Mesendoderm (in vitro differentiated cells): ENCODE results near the gene SOD2. TPM values are rescaled to one million over a fixed set of nuclear protein-coding genes. Genes with fewer than 3 reads are reported as not detected.

Experiments
- small RNA-seq: library from polyadenylated mRNA; stranded (forward); fragments of <200 nt; extraction: miRNeasy Mini kit (QIAGEN cat#:217004); gene quantifications from one replicate; pipeline ENCODE3, GENCODE V24; 2013; ENCODE audit not compliant: insufficient read depth

Gene SOD2

Small RNA genes lying within 50 kb of the gene (small RNA-seq; reads per million reads assigned to genes)
- gene RNU4ATAC18P, result not detected
